Ovary (tissue), 3 donors: ENCODE data around the gene LRMDA.

Source experiments
- CTCF ChIP-seq, 3 donors: fragments of 450-650 bp in 2 of 3; fragments of 200-600 bp in 1 of 3; IDR thresholded peaks; one replicate each; pipeline versions ENCODE4 v1.5.1 to v1.8.0; 2016 to 2022; ENCODE audit warnings: antibody characterized with exemption in 3 of 3, mild to moderate bottlenecking in 1 of 3
- POLR2A ChIP-seq: fragments of 450-650 bp; IDR thresholded peaks from one replicate; pipeline ENCODE4 v1.6.1; 2017; ENCODE audit warnings: antibody characterized with exemption, mild to moderate bottlenecking, moderate library complexity
- donor health status: DM: no; HTN: no; CAD: no.

GRCh38 chr10:76382381-76382851 is 951.0 kb downstream of the LRMDA start:
- TF ChIP-seq CTCF (IDR thresholded peaks at IDR 0.05) (no peak), POLR2A (no peak)
